Loucy (cell line): ENCODE results near the gene SLC4A4.

ENCODE experiments used
- EZH2phosphoT487 ChIP-seq: fragments of 200-600 bp; IDR thresholded peaks from 2 replicates; pipeline ENCODE4 v1.6.1; 2018; ENCODE audit warnings: antibody characterized with exemption, mild to moderate bottlenecking, moderate library complexity, borderline replicate concordance
- TF ChIP-seq, protein P1 (sequence below): fragments of 200-600 bp; sonication (generic); conservative IDR thresholded peaks from 2 replicates; pipeline ENCODE4 v1.5.1; 2014; ENCODE audit warnings: mild to moderate bottlenecking, antibody characterized with exemption, low read length

GRCh38 chr4:71616168-71616811, 277.5 kb downstream of the SLC4A4 start:
- TF ChIP-seq, protein P1, sequence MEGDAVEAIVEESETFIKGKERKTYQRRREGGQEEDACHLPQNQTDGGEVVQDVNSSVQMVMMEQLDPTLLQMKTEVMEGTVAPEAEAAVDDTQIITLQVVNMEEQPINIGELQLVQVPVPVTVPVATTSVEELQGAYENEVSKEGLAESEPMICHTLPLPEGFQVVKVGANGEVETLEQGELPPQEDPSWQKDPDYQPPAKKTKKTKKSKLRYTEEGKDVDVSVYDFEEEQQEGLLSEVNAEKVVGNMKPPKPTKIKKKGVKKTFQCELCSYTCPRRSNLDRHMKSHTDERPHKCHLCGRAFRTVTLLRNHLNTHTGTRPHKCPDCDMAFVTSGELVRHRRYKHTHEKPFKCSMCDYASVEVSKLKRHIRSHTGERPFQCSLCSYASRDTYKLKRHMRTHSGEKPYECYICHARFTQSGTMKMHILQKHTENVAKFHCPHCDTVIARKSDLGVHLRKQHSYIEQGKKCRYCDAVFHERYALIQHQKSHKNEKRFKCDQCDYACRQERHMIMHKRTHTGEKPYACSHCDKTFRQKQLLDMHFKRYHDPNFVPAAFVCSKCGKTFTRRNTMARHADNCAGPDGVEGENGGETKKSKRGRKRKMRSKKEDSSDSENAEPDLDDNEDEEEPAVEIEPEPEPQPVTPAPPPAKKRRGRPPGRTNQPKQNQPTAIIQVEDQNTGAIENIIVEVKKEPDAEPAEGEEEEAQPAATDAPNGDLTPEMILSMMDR: no peak
- no peak for TF ChIP-seq EZH2phosphoT487
